Stimulated activated CD4-positive, alpha-beta T cell treated with anti-CD3 and anti-CD28 coated beads, Interleukin-4, amount 100 ng/mL, for 4 hours (primary cell): ENCODE measurements around the gene BTG2.
A peak's percentile ranks its signal among the peaks of the same experiment; 100 is the strongest.
"Not testable (repeated sequence)": the region's sequence is repeated elsewhere in the genome, so short reads cannot be mapped to it uniquely, and the experiment has no call there.

Source experiments
- DNase-seq, 2 experiments: peaks; one replicate each; pipeline ENCODE4 v3.0.0-alpha.2; 2020

The BTG2 gene

DNA sequence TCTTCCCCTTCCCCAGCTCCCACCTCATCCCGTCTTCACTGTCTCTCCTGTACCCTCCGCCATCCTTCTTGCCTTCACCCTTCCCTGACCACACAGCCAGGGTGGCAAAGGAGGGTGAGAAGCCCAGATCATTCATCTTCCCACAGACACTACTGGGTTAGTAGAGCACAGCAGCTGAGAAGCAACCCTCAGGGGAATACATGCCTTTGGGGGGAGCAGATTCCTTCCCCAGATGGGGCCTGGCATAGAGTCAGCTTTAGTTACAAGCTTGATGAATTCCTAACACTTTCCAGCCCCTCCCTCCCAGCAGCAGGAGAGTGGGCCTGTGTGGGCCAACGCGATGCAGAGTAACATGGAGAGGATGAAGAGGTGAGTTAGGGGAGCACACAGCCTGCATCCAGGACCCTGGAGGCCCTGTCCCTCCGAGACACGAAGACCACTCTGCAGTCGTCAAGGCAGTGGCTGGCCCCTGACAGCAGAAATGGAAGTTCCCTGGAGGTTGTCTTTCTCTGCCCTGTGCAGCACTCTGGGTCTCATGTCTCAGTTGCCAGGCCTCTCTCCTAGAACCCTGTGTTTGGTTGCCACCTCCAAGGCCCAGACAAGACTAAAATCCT lies 8.8 kb upstream of the BTG2 start:
- DNase-seq = no peak

DNA sequence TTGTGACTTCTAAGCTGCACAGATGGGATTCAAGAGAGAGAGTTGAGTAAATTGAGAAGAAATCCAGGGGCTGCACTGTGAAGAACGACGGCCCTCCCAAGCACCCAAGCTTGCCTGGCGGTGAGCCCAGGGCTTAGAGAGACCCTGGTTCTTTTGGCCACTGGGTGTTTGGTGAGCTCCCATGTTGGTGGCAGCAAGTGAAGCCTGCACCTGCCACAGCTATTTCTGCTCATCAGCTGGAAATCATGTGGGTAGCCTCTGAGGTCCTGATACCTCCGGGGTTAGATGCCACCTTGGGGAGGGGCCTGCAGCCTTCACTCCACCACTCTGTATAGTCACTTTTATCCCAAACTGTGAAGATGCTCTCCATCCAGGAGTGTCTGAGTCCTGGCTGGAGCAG lies 6.2 kb upstream of the BTG2 start:
- DNase-seq = no peak

DNA sequence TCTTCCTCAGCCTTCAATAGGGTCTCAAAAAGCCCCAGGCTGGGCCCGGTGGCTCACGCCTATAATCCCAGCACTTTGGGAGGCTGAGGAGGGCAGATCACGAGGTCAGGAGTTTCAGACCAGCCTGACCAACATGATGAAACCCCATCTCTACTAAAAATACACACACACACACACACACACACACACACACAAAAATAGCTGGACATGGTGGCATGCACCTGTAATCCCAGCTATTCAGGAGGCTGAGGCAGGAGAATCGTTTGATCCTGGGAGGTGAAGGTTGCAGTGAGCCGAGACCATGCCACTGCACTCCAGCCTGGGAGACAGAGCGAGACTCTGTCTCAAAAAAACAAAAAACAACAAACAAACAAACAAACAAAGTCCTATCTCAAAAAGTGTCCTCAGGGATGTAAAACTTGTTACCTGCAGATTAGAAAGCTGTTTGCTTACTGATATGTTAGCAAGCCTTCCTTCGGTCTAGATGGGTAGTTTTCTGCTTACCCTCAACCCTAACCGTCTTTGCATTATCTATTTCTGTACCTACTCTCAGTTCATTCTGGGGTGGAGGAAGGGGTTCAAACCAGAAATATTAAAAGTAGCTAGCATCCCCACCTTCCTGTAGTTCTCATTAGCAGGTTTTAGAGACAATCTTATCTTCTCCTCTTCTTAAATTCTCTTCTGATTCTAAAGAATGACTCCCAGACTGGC lies 5.4 kb upstream of the BTG2 start:
- DNase-seq = not testable (repeated sequence)

DNA sequence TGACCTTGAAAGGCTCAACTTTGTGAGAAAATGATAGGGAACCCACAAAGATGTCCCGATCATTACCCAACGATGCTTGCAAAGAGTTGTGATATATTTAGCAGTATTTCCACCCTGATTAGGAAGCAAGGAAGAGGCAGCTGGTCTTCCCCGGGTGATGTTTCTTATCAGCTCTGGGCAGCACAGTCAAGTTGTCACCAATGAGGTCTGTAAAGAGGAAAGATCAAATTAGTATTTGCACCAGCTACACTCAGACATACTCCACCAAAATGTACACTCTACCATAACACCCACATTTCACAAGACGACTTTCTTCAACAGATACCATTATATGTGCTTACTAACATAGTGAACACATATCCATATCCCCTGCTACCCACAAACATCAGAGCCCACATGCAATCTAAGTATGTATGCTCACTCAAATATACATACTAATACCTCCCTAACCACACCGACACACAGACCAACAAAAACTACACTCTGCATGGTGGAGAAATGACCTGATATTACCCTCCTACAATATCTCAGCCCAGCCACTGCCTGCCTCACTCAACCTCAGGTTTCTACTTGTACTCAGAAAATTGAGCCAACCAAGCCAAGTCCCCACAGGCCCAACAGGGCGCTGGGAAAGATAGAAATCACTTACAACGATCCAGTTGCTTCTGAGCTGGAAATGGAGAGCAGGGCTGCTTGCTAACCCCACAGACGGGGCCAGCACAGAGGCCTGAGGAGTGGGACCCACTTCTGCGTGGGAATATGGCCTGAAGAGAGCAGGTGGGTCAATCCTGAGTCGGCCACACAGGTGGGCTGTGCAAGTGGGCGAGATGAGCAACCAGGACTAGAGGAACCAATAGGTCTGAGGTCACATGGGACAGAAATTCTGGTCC lies 4.6 kb upstream of the BTG2 start:
- DNase-seq = no peak

DNA sequence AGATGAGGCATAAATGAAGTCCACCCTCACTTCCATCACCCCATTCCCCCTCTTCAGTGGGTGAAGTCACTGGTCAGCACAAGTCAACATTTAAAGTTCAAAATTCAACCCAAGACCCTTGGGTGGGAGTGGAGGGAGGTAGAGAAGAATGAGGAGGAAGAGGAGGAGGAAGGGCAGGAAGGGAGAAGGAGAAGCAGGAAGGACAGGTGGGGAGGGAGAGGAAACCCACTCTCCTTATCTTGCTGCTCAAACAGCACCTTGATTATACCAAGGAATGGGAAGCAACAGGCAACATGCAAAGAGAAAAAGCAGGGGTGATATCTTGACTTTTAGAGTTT lies 4.0 kb upstream of the BTG2 start:
- no peak for DNase-seq

DNA sequence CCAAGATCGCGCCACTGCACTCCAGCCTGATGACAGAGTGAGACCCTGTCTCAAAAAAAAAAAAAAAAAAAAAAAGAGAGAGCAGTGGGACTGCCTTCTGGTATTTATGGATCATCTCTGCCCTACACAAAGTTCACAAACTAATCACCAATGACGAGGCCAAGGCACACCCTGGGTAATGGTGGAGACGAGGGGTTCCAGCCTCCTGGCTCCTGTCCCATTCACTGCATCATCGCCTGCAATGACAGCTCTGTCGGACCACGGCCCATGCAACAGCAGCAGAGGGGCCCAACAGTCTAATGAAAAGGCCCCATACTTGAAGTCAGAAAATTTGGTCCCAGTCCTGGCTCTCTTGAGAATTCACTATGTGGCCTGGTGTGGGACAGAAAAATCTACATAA lies 2.9 kb upstream of the BTG2 start:
- DNase-seq = no peak

DNA sequence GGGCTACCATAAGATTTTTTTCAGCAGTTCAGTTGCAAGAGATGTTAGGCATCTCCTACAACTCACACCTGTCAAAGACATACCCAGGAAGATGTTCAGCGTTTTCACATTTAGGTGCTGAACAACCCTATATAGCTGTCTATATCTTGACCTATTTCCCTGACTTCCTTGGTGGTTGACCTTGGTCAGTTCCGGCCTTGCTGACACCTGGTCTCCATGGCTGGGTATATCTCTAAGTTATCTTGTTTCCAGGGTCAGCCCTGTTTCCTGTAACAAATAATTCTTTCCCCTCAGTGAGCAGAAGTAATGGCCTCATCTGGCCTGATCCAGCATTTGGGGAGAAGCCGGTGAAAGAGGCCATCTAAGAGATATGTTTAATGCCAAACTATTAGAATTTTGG lies 2.4 kb upstream of the BTG2 start:
- no peak for DNase-seq

DNA sequence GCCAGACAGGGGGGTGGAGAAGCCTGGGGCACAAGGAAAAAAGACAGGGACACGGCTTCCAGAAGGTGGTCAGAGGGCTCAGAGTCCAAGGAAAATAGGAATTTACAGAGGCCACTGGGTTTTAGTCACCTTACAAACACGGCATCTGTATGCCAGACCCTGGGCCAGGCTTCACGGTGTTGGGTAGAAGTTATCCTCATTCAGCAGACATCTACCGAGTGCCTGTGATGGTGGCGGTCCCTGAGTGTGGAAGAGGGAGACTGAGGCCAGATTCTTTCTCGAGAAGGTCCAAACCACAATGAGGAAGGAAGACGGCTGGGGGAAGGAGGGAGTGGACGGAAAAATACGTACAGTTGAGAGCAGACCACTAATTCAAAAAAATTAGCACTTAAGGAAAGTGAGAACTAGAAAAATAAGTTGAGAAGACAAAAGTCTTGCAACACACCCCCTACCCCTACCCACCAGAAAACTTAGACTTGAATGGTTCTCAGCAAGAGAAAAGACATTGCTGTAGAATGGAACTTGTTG lies 864 bp upstream of the BTG2 start:
- no peak for DNase-seq

DNA sequence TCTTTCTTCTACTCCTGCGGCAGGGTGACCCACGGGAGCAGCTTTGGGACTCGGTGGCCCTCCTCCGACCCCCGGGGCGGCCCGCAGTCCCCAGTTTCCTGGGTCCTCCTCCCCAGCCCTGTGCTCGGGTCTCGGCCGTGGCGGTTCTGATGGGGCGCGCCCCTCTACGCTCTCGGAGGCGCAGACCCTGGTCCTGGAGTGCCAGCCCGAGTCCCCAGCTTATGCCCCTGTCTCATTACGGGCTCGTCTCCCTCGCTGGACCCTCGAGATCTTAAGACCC lies 430 bp downstream of the BTG2 start:
- DNase-seq = no peak

DNA sequence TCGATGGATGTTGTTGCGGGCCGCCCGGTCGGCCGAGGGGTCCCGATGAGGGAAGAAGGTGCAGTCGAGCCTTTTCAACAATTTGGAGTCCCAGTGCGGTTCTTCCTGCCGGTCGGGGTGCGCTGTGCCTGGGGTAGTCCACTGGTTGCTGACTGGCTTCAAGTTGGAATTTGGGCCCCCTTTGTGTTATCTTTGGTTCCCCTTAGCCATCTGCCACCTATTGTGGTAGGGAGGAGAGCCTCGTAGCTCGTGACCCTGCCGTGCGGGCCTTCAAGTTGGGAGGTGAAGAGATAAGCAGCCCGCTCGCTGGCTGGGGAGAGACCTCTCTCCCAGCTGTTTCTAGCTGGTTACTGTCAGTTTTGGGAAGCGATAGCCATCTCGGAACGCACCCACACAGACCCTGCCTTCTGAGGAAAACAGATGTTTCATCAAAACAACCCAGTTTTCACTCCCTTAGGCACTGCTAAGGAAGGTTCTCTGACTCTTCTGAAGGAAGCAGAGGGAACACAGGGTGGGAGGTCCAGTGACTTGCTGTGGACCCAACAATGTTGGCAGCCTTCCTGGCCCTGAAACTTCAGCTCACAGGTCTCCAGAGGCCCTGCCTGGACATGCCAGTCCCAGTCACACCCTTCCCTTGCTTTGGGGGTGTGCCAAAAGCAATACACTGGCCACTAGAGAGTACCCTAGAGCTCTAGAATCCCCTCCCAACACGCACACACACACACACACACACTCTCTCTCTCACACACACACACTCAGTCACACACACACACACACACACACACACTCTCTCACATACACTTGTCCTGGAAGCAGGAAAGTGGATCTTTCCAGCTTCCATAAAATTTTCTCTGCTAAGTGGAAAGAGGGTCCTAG lies 1.0 kb downstream of the BTG2 start:
- DNase-seq = peak in 1 of 2 experiments; percentile 37

DNA sequence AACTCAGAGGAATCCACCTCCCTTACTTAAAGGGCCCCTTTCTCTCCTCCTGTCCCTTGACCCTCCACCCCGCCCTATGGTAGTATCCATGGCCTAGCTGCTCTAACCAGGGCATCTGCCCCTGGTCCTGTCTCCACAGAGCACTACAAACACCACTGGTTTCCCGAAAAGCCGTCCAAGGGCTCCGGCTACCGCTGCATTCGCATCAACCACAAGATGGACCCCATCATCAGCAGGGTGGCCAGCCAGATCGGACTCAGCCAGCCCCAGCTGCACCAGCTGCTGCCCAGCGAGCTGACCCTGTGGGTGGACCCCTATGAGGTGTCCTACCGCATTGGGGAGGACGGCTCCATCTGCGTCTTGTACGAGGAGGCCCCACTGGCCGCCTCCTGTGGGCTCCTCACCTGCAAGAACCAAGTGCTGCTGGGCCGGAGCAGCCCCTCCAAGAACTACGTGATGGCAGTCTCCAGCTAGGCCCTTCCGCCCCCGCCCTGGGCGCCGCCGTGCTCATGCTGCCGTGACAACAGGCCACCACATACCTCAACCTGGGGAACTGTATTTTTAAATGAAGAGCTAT lies 1.7 kb downstream of the BTG2 start:
- DNase-seq = peak; percentile 47 to 57

DNA sequence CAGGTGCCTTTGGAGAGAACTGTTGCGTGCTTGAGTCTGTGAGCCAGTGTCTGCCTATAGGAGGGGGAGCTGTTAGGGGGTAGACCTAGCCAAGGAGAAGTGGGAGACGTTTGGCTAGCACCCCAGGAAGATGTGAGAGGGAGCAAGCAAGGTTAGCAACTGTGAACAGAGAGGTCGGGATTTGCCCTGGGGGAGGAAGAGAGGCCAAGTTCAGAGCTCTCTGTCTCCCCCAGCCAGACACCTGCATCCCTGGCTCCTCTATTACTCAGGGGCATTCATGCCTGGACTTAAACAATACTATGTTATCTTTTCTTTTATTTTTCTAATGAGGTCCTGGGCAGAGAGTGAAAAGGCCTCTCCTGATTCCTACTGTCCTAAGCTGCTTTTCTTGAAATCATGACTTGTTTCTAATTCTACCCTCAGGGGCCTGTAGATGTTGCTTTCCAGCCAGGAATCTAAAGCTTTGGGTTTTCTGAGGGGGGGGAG lies 2.4 kb downstream of the BTG2 start:
- no peak for DNase-seq

DNA sequence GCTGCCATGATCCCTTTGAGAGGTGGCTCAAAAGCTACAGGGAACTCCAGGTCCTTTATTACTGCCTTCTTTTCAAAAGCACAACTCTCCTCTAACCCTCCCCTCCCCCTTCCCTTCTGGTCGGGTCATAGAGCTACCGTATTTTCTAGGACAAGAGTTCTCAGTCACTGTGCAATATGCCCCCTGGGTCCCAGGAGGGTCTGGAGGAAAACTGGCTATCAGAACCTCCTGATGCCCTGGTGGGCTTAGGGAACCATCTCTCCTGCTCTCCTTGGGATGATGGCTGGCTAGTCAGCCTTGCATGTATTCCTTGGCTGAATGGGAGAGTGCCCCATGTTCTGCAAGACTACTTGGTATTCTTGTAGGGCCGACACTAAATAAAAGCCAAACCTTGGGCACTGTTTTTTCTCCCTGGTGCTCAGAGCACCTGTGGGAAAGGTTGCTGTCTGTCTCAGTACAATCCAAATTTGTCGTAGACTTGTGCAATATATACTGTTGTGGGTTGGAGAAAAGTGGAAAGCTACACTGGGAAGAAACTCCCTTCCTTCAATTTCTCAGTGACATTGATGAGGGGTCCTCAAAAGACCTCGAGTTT lies 3.1 kb downstream of the BTG2 start:
- DNase-seq = no peak

DNA sequence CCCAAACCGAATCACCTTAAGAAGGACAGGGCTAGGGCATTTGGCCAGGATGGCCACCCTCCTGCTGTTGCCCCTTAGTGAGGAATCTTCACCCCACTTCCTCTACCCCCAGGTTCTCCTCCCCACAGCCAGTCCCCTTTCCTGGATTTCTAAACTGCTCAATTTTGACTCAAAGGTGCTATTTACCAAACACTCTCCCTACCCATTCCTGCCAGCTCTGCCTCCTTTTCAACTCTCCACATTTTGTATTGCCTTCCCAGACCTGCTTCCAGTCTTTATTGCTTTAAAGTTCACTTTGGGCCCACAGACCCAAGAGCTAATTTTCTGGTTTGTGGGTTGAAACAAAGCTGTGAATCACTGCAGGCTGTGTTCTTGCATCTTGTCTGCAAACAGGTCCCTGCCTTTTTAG lies 3.6 kb downstream of the BTG2 start:
- DNase-seq = no peak

DNA sequence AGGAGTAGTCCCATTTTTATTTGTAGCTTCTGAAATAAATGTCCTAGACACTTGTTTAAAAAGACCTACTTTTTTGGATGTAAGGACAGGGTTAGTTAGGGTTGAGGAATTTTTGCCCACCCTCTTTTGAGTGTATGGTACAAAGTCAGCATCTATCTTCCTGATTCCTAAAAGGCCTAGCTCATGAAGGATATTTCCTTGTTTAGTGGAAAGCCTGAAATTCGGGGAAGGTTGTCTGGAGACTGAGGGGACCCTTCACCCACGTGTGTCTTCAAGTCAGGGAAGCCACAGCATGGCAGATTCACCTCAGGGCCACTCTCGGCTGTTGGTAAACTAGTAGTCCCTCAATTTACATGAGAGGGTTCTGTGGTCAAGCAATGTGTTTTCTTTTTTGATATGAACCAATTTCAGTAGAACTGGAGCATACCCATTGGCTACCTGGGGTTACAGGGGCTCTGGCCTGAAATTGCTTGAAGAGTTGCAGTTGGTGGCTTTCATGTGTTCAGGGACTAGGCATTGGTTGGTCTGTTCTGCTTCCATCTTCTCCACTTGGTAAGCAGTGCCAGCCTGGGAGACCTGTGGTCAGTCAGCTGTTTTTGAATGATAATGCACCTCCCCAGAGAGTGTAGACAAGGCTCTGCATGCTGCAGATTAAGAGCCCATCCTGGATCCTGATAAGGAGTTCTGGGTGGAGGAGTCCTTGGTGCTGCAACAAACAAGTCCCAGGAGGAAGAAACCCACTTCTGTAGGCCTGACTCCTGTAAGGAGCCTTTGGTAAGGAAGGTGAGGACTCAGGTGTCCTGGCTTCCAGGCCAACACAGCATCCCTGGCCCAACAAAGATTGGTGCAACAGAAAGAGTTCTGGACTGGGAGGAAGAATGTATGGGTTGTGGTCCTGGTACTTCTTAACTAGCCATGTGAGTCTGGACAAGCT lies 6.3 kb downstream of the BTG2 start:
- no peak for DNase-seq

DNA sequence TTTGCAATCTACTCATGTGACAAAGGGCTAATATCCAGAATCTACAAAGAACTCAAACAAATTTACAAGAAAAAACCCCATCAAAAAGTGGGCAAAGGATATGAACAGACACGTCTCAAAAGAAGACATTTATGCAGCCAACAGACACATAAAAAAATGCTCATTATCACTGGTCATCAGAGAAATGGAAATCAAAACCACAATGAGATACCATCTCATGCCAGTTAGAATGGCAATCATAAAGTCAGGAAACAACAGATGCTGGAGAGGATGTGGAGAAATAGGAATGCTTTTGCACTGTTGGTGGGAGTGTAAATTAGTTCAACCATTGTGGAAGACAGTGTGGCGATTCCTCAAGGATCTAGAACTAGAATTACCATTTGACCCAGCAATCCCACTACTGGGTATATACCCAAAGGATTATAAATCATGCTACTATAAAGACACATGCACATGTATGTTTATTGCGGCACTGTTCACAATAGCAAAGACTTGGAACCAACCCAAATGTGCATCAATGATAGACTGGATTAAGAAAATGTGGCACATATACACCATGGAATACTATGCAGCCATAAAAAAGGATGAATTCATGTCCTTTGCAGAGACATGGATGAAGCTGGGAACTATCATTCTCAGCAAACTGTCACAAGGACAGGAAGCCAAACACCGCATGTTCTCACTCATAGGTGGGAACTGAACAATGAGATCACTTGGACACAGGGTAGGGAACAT lies 8.9 kb downstream of the BTG2 start:
- DNase-seq = not testable (repeated sequence)

DNA sequence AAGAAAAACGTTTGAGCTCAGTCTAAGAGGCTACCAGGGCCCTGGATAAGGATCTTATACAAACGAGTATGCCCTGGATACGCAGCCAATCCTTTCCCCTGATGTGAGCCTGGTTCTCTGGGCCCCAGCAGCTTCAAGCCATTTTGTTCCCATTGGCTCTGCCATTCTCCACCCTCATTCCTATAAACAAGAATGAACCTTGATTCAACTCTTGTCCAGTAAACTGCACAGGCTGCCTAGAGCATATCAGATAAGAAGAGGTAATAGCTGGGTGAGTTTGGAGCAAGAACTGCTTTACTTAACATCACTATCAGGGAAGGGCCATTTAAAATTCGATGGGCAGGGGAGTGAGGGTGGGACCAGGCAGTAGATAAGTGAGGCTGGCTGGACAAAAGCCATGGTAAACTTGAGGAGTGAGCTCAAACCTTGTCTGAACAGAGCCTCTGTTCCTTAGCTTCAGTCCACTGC lies 11.3 kb downstream of the BTG2 start:
- no peak for DNase-seq

DNA sequence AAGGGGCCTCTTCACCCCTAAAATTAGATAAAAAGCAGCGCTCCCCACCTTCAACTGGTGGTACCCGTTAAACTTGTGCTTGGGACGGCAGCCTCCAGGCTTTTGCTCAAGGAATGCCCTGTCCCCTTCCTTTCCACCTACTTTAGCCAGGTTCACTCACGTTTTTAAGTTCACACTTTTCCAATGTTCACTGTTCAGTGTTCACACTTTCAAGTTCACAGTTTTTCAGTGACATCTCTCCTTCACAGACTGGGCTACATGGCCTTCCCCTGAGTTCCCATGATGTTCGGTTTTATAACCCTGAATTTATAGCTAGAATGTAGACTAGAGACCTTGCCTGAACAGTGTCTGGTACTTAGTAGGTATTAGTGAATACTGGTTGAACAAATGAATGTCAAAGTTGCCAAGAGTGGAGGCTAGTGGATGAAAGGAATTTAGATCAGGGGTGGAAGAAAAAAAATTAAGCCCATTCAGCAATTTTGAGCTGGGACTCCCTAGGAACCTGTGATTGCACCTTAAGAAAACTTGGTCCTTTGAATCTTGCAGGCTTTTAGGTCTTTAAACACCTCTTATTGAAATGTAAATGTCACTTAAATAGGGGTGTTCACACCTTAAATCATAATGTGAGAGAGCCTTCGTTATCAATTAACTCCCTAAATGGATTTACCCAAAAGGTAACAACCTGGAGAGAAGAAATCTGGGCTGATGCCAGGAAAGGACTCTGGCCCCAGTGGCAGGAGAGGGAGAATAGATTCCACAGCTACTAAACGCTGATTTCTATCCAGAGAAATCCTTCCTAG lies 12.3 kb downstream of the BTG2 start:
- no peak for DNase-seq

DNA sequence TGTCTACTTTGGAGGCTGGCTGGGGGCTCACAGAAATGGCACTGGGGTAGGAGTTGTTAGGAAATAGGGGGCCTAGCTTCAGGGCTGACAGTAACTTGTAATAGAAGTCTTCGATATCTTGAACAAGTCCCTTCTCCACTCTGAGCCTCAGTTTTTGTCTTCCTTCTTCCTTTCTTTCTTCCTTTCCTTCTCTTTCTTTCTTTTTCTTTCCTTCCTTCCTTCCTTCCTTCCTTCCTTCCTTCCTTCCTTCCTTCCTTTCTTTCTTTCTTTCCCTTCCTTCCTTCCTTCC lies 12.9 kb downstream of the BTG2 start:
- DNase-seq = no peak
